Measurements from ENCODE around the gene C5AR1.
"Not testable (repeated sequence)": the region's sequence is repeated elsewhere in the genome, so short reads cannot be mapped to it uniquely, and the experiment has no call there.

Gene C5AR1

GRCh38 chr19:47331931-47332547 is 22.4 kb downstream of the C5AR1 start, which contains the start of gene C5AR2:
TSS of gene C5AR2 (plus strand) at chr19:47332175. CDS start at chr19:47340800, 8,625 bp downstream.
- no peak for DNase-seq (ENCODE audit: low read depth in 2 of 2)

- DNase-seq (ENCODE audit: low read depth in 2 of 2): not testable (repeated sequence)
These were observed 27.4 kb downstream of the C5AR1 start for GRCh38 chr19:47336765-47337718.

DNA sequence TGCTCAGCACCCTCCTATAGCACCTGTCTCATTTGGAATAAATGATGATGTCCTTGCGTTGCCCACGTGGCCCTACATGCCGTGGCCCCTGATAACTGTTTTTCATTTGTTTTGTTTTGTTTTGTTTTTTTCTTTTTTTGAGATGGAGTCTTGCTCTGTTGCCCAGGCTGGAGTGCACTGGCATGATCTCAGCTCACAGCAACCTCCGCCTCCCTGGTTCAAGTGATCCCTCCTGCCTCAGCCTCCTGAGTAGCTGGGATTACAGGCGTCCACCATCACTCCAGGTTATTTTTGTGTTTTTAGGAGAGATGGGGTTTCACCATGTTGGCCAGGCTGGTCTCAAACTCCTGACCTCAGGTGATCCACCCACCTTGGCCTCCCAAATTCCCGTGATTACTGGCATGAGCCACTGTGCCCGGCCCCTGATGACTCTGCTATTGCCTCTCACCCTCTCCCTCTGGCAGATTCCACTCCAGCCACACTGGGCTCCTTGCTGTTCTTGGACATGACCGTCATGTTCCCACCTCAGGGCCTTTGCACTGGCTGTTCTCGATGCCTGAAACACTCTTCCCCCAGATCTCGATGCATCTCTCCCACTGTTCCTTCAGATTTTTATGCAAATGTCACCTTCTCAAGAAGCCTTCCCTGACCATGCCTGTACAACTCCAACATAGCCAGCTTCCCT is 29.7 kb downstream of the C5AR1 start:
- no peak for DNase-seq (ENCODE audit: low read depth in 2 of 2)

DNA sequence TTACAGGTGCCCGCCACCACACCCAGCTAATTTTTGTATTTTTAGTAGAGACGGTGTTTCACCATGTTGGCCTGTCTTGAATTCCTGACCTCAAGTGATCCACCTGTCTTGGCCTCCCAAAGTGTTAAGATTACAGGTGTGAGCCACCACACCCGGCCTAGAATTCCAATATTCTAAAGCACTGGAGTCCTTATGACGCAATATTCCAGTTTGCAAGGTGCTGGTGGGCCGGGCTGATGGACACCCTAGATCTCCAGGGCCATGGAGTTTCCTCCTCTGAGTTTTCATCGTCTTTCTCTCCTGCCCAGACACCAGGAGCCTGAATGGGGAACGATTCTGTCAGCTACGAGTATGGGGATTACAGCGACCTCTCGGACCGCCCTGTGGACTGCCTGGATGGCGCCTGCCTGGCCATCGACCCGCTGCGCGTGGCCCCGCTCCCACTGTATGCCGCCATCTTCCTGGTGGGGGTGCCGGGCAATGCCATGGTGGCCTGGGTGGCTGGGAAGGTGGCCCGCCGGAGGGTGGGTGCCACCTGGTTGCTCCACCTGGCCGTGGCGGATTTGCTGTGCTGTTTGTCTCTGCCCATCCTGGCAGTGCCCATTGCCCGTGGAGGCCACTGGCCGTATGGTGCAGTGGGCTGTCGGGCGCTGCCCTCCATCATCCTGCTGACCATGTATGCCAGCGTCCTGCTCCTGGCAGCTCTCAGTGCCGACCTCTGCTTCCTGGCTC is 31.0 kb downstream of the C5AR1 start:
- DNase-seq (ENCODE audit: low read depth in 2 of 2): no peak

- no peak for DNase-seq (ENCODE audit: low read depth in 2 of 2)
These were observed 32.1 kb downstream of the C5AR1 start for GRCh38 chr19:47341734-47342133.

DNA sequence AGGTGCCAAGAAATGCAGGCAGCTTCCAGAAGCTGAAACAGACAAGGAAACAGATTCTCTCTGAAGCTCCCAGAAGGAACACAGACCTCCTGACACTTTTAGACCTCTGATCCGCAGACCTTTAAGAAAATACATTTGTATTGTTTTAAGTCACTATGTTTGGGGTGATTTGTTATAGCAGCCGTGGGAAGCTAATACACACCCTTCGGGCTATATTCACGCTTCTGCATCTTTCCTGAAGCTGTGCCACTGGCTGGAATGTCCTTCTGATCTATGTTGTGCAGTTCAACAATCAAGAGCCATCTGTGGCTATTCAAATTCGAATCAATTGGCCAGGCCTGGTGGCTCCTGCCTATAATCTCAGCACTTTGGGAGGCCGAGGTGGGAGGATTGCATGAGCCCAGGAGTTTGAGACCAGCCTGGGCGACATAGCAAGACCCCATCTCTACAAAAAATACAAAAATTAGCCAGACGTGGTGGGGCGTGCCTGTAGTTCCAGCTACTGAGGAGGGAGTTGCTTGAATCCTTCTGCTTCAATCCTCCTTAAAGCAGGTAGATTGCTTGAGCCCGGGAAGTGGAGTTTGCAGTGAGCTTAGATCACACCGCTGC is 33.6 kb downstream of the C5AR1 start:
- DNase-seq (ENCODE audit: low read depth in 2 of 2): no peak

- DNase-seq (ENCODE audit: low read depth in 2 of 2): no peak
These were observed 34.8 kb downstream of the C5AR1 start for GRCh38 chr19:47344425-47344824.

GRCh38 chr19:47346024-47346423 is 36.4 kb downstream of the C5AR1 start:
- DNase-seq (ENCODE audit: low read depth in 2 of 2): not testable (repeated sequence)

GRCh38 chr19:47348819-47349795 is 39.4 kb downstream of the C5AR1 start, which contains the start of gene DHX34:
TSS of gene DHX34 (plus strand) at chr19:47349315. CDS start at chr19:47353031, 3,716 bp downstream.
- DNase-seq (ENCODE audit: low read depth in 2 of 2): peak; percentile 97

DNA sequence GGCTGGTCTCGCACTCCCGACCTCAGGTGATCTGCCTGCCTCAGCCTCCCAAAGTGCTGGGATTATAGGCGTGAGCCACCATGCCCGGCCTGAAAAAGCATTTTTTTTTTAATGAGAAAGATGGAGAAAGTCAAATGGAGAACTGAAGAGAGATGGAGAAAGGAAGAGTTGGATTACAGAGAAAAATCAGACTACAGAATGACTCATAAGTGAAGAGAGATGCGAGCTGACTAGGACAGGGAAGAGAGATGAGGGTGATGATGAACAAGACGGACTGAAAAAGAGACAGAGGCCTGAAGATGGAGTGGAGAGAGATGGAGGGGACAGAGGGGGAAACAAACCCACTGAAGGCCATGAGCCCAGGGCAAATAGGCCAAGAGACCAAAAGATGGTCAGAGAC is 41.0 kb downstream of the C5AR1 start:
- no peak for DNase-seq (ENCODE audit: low read depth in 2 of 2)

- no peak for DNase-seq (ENCODE audit: low read depth in 2 of 2)
These were observed 41.9 kb downstream of the C5AR1 start for GRCh38 chr19:47351548-47351947.

DNA sequence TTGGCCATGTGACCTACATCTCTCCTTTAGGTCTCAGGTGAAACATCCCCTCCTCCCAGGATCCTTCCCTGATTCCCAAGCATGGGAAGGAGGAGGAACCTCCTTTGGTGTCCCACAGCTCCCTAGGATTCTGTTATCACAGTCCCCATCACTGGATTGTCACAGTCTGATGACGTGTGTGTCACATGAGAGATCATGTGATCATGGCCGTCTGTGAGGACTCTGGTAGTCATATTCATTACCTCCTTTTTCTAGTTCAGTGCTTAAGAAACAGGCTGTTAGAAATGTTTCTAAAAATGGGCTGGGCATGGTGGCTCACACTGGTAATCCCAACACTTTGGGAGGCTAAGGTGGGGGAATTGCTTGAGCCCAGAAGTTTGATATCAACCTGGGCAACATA is 42.4 kb downstream of the C5AR1 start:
- no peak for DNase-seq (ENCODE audit: low read depth in 2 of 2)

DNA sequence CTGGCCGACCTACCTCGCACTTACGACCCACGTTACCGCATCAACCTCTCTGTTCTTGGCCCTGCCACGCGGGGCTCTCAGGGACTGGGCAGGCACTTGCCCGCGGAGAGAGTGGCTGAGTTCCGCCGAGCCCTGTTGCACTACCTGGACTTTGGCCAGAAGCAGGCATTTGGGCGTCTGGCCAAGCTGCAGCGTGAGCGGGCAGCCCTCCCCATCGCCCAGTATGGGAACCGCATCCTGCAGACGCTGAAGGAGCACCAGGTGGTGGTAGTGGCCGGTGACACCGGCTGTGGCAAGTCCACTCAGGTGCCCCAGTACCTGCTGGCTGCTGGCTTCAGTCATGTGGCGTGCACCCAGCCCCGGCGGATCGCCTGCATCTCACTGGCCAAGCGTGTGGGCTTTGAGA is 43.6 kb downstream of the C5AR1 start:
- DNase-seq (ENCODE audit: low read depth in 2 of 2): no peak

- DNase-seq (ENCODE audit: low read depth in 2 of 2): no peak
These were observed 47.2 kb downstream of the C5AR1 start for GRCh38 chr19:47356900-47357299.

- DNase-seq (ENCODE audit: low read depth in 2 of 2): no peak
These were observed 48.4 kb downstream of the C5AR1 start for GRCh38 chr19:47357788-47358680.

- no peak for DNase-seq (ENCODE audit: low read depth in 2 of 2)
These were observed 49.3 kb downstream of the C5AR1 start for GRCh38 chr19:47358936-47359335.

GRCh38 chr19:47362321-47362720 is 52.7 kb downstream of the C5AR1 start:
- DNase-seq (ENCODE audit: low read depth in 2 of 2): no peak

GRCh38 chr19:47363758-47364531 is 54.3 kb downstream of the C5AR1 start:
- DNase-seq (ENCODE audit: low read depth in 2 of 2): no peak

Measured in fibroblast of skin of left quadriceps (primary cell).